ENCODE results near the gene WDR7.

WDR7 gene

GRCh38 chr18:57026316-57026715, 375.2 kb downstream of the WDR7 start:
- no peak for DNase-seq (ENCODE audit: low read depth in 1 of 2, low spot score in 1 of 2)

GRCh38 chr18:57027190-57027708, 376.1 kb downstream of the WDR7 start:
- no peak for DNase-seq (ENCODE audit: low read depth in 1 of 2, low spot score in 1 of 2)

GRCh38 chr18:57029761-57030160, 378.6 kb downstream of the WDR7 start:
- DNase-seq (ENCODE audit: low read depth in 1 of 2, low spot score in 1 of 2): no peak

GRCh38 chr18:57030417-57030816, 379.3 kb downstream of the WDR7 start:
- no peak for DNase-seq (ENCODE audit: low read depth in 1 of 2, low spot score in 1 of 2)

GRCh38 chr18:57035590-57035989, 384.4 kb downstream of the WDR7 start:
- DNase-seq (ENCODE audit: low read depth in 1 of 2, low spot score in 1 of 2): no peak

GRCh38 chr18:57038395-57038794, 387.2 kb downstream of the WDR7 start:
- no peak for DNase-seq (ENCODE audit: low read depth in 1 of 2, low spot score in 1 of 2)

- no peak for DNase-seq (ENCODE audit: low read depth in 1 of 2, low spot score in 1 of 2)
Measured at GRCh38 chr18:57040175-57040574, 389.0 kb downstream of the WDR7 start.

- no peak for DNase-seq (ENCODE audit: low read depth in 1 of 2, low spot score in 1 of 2)
Measured at GRCh38 chr18:57043241-57043640, 392.1 kb downstream of the WDR7 start.

GRCh38 chr18:57048351-57048750, 397.2 kb downstream of the WDR7 start:
- no peak for DNase-seq (ENCODE audit: low read depth in 1 of 2, low spot score in 1 of 2)

- DNase-seq (ENCODE audit: low read depth in 1 of 2, low spot score in 1 of 2): no peak
Measured at GRCh38 chr18:57048859-57049258, 397.7 kb downstream of the WDR7 start.

- no peak for DNase-seq (ENCODE audit: low read depth in 1 of 2, low spot score in 1 of 2)
Measured at GRCh38 chr18:57050310-57050949, 399.3 kb downstream of the WDR7 start.

GRCh38 chr18:57051021-57051656, 400.0 kb downstream of the WDR7 start:
- DNase-seq (ENCODE audit: low read depth in 1 of 2, low spot score in 1 of 2): no peak

GRCh38 chr18:57051657-57052044, 400.5 kb downstream of the WDR7 start:
- no peak for DNase-seq (ENCODE audit: low read depth in 1 of 2, low spot score in 1 of 2)

- no peak for DNase-seq (ENCODE audit: low read depth in 1 of 2, low spot score in 1 of 2)
Measured at GRCh38 chr18:57052173-57052572, 401.0 kb downstream of the WDR7 start.

- no peak for DNase-seq (ENCODE audit: low read depth in 1 of 2, low spot score in 1 of 2)
Measured at GRCh38 chr18:57052759-57053158, 401.6 kb downstream of the WDR7 start.

- DNase-seq (ENCODE audit: low read depth in 1 of 2, low spot score in 1 of 2): no peak
Measured at GRCh38 chr18:57054891-57055290, 403.7 kb downstream of the WDR7 start.

GRCh38 chr18:57057890-57058289, 406.7 kb downstream of the WDR7 start:
- no peak for DNase-seq (ENCODE audit: low read depth in 1 of 2, low spot score in 1 of 2)

- no peak for DNase-seq (ENCODE audit: low read depth in 1 of 2, low spot score in 1 of 2)
Measured at GRCh38 chr18:57058734-57059133, 407.6 kb downstream of the WDR7 start.

- DNase-seq (ENCODE audit: low read depth in 1 of 2, low spot score in 1 of 2): no peak
Measured at GRCh38 chr18:57059366-57059765, 408.2 kb downstream of the WDR7 start.

GRCh38 chr18:57060814-57061213, 409.7 kb downstream of the WDR7 start:
- no peak for DNase-seq (ENCODE audit: low read depth in 1 of 2, low spot score in 1 of 2)

- no peak for DNase-seq (ENCODE audit: low read depth in 1 of 2, low spot score in 1 of 2)
Measured at GRCh38 chr18:57062178-57062577, 411.0 kb downstream of the WDR7 start.

GRCh38 chr18:57062844-57063243, 411.7 kb downstream of the WDR7 start:
- DNase-seq (ENCODE audit: low read depth in 1 of 2, low spot score in 1 of 2): no peak

GRCh38 chr18:57063601-57064103, 412.5 kb downstream of the WDR7 start:
- no peak for DNase-seq (ENCODE audit: low read depth in 1 of 2, low spot score in 1 of 2)
